HTR-8/SVneo (cell line): ENCODE measurements around the gene R3HCC1L.
A peak's percentile ranks its signal among the peaks of the same experiment; 100 is the strongest.

Source experiments
- DNase-seq: peaks from one replicate; pipeline ENCODE4 v3.0.0; 2011; ENCODE audit warnings: low spot score, mixed read lengths; ENCODE audit not compliant: insufficient read length
- FAIRE-seq: peaks from 2 replicates; lab custom pipeline; 2011; peaks lifted over from hg19 to GRCh38; lab: Jason Lieb, UNC

Gene R3HCC1L

GRCh38 chr10:98270073-98270740 is 135.8 kb downstream of the R3HCC1L start:
- FAIRE-seq, result peak; percentile 76
- no peak for DNase-seq

GRCh38 chr10:98270786-98271185 is 136.3 kb downstream of the R3HCC1L start:
- FAIRE-seq, result no peak
- DNase-seq, result no peak

DNA sequence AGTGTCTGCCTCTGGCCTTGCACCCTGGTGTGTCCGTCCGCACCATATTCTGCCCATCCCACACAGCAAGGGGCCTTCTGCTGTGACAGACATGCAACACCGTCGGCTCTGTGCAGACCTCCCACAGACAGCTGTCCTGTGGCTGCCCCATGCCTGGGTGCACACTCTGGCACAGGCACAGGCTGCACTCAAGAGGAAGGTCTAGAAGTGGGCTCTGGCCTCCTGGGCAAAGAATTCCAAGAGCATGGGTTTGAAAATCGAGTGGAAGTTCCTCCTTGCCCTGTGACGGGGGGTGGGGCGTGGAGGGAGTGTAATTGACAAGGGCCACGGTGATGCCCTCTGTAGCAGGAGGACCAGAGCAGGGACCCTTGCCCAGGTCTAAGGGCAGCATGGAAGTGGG is 137.8 kb downstream of the R3HCC1L start:
- FAIRE-seq (no peak), DNase-seq (no peak)

DNA sequence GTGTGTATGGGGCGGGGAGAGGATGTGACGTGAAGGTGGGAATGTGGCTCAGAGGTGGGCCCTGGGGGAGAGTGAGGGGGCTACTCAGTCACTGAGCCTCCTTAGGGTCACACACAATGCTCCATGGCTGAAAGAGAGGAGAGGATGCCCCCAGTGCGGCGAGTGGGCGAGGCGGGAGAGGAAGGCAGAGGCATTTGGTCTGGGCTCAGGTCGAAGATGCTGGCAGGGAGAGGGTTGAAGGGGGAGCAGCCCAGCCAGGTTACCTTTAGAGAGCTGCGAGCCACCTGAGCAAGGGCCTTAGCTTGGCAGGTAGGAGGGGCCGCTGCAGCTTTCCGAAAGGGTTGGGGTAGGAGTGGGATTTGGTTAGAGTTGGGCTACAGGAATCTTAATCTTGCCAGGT is 138.2 kb downstream of the R3HCC1L start:
- DNase-seq, result no peak
- FAIRE-seq, result no peak

GRCh38 chr10:98273057-98273850 is 138.8 kb downstream of the R3HCC1L start:
- no peak for DNase-seq
- no peak for FAIRE-seq

DNA sequence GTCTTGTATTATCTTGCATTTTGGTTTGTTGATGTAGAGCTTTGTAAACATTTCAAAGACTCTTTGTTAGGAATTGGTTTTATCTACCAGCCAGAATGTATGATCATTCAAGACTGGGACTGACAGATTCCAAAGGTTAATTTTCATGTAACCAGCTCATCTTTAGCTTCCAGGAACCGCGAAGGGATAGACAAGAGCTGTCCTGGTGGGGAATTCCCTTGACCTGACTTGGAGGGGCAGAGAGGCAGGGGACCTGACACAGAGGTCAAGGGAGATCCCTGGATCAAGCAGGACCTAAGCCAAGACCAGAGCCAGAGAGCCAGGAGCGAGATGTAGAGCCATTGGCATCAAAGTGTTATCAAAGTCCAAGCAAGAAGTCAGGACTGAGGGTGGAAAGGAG is 140.1 kb downstream of the R3HCC1L start:
- no peak for FAIRE-seq
- DNase-seq, result no peak

GRCh38 chr10:98276311-98276710 is 141.9 kb downstream of the R3HCC1L start:
- FAIRE-seq, result no peak

GRCh38 chr10:98285416-98285815 is 151.0 kb downstream of the R3HCC1L start:
- FAIRE-seq (no peak), DNase-seq (no peak)

More at GRCh38 chr10:98276311-98276710, 141.9 kb downstream of the R3HCC1L start:
- DNase-seq, result no peak

DNA sequence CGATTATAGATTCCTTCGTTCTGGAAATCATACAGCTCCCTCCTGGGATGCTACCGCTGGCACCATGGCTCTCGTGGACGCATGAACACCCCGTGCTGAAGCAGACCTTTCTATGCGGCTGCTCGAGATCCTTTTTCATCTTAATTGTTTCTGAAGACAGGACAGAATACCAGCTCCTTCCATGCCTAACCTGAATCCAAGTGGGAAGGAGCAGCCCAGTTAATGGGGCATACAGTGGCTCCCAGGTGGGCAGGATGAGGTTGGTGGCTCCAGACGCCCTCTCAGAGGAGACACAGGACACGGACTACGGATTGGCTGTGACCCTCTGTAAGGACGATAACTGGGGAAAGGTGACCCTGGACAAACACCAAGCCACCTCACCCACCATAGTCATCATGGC is 152.0 kb downstream of the R3HCC1L start:
- no peak for DNase-seq
- no peak for FAIRE-seq

GRCh38 chr10:98287321-98287720 is 152.9 kb downstream of the R3HCC1L start:
- no peak for DNase-seq
- no peak for FAIRE-seq

DNA sequence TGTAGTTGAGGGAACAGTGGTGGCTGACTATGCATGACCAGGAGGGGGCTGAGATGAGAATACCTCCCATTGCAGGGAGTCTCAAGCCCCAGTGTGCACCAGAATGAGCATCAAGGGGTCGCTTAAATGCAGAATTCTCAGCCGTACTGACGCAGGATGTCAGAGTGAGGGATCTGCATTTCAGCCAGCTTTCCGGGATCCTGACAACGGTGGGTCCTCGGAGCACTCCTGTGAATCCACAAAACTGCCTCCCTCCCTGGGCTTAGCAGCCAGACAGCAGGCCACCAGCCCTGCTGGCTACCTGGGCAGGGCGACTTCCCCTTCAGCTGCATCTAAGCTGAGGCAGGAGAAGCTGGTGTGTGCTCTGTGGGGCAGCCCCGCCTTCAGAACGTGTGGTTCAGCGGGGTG is 155.3 kb downstream of the R3HCC1L start:
- no peak for FAIRE-seq
- DNase-seq, result no peak

GRCh38 chr10:98292971-98293370 is 158.5 kb downstream of the R3HCC1L start:
- FAIRE-seq, result no peak
- no peak for DNase-seq

DNA sequence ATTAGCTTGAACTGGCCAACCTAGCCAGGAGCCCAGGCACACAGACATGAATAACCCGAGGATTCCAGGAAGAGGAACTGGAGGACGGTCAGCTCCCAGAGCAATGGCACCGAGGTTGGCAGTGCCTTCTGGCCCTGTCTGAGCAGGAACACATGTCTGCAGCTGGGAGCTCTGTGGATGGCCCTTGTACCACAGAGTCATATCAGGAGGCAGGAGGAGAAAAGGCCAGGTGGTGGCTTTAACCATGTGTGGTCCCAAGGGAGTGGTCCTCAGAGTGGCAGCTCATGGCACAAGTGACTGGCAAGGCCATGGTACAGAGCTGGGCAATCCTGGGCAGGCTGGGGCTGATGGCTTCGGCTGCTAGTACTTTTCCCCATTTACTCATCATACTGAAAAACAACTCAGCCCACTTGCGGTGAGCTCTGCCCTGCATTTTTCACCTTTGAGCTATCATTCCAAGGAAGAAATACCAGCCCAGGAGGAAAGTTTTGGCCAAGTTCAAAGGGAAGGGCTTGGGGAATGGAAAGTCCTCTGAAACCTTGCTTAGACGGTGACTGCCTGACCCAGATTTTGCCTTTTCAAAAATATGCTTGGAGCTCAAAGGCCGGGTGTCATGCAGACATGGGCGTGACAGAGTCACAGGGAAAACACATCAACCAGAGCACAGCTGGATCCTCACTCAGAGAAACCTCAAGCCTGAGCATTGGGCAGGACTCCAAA is 159.3 kb downstream of the R3HCC1L start:
- FAIRE-seq, result no peak
- DNase-seq, result no peak

DNA sequence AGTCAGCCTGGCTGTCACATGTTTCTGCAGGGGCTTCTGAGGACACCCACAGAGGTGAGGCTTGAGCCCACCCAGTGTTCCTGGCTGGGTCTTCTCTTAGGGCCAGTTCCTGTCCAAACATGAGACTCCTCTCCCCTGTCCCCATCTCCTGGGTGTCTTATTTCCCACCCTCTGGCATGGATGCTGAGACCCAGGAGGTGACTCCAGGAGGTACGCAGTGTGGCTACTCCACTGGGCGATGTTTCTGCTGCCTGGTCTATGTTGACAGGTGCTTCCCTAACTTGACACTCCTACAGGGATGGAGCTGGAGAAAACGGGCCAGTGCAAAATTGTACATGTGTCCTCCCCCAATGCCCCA is 159.8 kb downstream of the R3HCC1L start:
- DNase-seq, result no peak
- no peak for FAIRE-seq
